Panc1 (cell line): ENCODE results near the gene PPP1R14C.

ENCODE experiments used
- CTCF ChIP-seq: fragments of 450-650 bp; IDR thresholded peaks from 2 replicates; pipeline ENCODE4 v1.5.1; 2017; ENCODE audit warnings: mild to moderate bottlenecking
- REST ChIP-seq, 2 experiments: IDR thresholded peaks; 2 replicates each; pipeline ENCODE4 v1.6.1; 2011 to 2012; ENCODE audit warnings: low read depth in 2 of 2, control low read depth in 1 of 2, low read length in 1 of 2, mild to moderate bottlenecking in 1 of 2, moderate library complexity in 1 of 2; ENCODE audit not compliant: insufficient read depth in 1 of 2
- SIN3A ChIP-seq: IDR thresholded peaks from 2 replicates; pipeline ENCODE4 v1.6.1; 2012; ENCODE audit warnings: low read depth, mild to moderate bottlenecking, low read length, moderate library complexity, borderline replicate concordance; ENCODE audit not compliant: insufficient read depth

GRCh38 chr6:150115769-150116168, 27.1 kb upstream of the PPP1R14C start:
- TF ChIP-seq CTCF (no peak), SIN3A (no peak), REST (IDR thresholded peaks at IDR 0.05; ENCODE audit: insufficient read depth in 1 of 2, low read depth in 2 of 2, low read length in 1 of 2) (no peak)
